Measurements from ENCODE around the gene CLEC18A.
A peak's percentile ranks its signal among the peaks of the same experiment; 100 is the strongest.
"Not testable (repeated sequence)": the region's sequence is repeated elsewhere in the genome, so short reads cannot be mapped to it uniquely, and the experiment has no call there.

Gene CLEC18A

DNA sequence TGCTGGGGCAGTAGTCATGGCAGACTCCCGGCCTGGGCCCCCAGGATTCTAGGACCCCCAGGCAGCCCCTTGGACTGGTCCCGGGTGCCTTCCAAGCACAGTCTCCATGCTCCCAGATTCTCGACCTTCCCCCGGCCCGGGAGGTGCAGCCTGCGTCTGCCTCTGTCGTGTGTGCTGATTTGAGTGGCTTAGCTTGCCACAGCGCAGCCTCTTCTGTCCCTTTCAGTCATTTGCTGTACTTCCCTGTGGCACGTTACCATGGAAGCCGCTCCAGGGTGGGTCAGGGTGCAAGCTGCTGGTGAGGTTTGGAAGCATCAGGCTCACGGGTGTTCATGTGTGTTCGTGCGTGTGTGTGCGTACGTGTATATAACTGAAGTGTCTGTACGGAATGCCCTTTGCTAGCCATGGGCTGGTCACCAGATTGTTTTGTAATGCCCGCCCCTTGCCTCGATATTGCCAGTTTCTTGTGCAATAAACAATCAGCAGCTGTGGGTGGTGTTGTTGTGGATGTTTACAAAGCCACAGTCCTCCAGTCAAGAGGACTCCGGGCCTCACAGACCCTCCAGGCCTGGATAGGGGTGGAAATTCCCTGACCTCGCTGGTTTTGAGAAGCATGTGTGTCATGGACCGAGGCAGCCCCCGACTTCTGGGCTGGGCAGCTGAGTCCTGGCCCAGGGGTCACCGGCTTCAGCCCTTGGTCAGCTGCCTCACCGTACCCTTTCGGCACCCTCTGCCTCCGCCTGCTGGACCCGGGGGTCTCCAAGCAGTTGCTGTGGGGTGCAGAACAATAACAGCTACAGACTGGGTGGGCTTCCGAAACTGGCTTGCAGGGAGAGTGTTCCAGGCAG is 9.7 kb upstream of the CLEC18A start:
- ChIA-PET POLR2A (no interaction called here), CTCF (interaction anchor here (5.4 kb wide), 1 partner anchor 11 kb away, joined by 31 read pairs; no protein-coding TSS in a partner anchor)
- TF ChIP-seq, protein P1, sequence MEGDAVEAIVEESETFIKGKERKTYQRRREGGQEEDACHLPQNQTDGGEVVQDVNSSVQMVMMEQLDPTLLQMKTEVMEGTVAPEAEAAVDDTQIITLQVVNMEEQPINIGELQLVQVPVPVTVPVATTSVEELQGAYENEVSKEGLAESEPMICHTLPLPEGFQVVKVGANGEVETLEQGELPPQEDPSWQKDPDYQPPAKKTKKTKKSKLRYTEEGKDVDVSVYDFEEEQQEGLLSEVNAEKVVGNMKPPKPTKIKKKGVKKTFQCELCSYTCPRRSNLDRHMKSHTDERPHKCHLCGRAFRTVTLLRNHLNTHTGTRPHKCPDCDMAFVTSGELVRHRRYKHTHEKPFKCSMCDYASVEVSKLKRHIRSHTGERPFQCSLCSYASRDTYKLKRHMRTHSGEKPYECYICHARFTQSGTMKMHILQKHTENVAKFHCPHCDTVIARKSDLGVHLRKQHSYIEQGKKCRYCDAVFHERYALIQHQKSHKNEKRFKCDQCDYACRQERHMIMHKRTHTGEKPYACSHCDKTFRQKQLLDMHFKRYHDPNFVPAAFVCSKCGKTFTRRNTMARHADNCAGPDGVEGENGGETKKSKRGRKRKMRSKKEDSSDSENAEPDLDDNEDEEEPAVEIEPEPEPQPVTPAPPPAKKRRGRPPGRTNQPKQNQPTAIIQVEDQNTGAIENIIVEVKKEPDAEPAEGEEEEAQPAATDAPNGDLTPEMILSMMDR (IDR thresholded peaks at IDR 0.05; ENCODE audit: control extremely low read depth, extremely low read depth, low read depth, missing control alignments): no peak
- no peak for DNase-seq (ENCODE audit: extremely low spot score)

DNA sequence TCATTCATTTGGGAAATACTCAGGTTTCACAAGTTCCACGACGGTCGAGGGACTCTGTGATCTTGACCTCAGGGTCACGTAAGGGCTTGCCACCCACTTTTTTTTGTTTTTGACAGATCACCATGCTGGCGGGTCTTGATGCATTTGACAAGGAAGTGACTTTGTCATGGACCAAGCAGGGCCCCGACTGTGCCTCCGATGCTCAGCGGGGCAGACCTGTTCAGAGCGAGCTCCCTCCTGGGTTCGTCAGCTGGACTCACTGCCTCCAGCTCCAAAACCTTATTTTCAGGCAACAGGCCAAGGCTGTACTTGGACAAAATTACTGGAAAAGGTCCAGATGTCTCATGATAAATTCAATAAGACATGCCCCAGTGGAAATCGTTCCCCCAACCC is 9.0 kb upstream of the CLEC18A start:
- TF ChIP-seq, protein P1 (IDR thresholded peaks at IDR 0.05; ENCODE audit: control extremely low read depth, extremely low read depth, low read depth, missing control alignments): no peak
- POLR2A ChIA-PET: no interaction called here
- CTCF ChIA-PET: interaction anchor here (5.4 kb wide), 1 partner anchor 12 kb away, joined by 31 read pairs; no protein-coding TSS in a partner anchor
- no peak for DNase-seq (ENCODE audit: extremely low spot score)

DNA sequence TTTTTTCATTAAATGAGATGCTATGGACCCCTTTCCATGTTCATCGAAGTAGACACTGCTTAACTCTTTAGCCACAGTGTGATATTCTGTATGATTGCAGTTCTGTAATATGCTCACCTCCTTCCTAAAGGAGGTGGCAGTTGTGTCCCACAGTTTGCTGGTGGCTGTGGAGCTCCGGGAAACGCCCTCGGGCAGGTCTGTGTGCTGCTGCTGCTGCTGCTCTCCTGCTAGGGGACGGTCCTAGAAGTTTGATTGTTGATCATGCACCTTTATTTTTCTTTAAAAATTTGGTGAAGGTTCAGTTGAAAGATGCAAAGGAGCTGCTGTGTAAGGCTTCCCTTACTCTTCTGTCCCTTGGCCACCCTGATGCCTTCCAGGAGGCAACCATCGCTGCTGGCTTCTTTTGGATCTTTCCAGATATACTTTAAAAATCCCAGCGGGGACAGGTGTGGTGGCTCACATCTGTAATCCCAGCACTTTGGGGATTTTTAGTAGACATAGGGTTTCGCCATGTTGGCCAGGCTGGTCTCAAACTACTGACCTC is 8.4 kb upstream of the CLEC18A start:
- TF ChIP-seq, protein P1 (IDR thresholded peaks at IDR 0.05; ENCODE audit: control extremely low read depth, extremely low read depth, low read depth, missing control alignments): no peak
- CTCF ChIA-PET: interaction anchor here (5.4 kb wide), 1 partner anchor 13 kb away, joined by 31 read pairs; no protein-coding TSS in a partner anchor
- no peak for DNase-seq (ENCODE audit: extremely low spot score)
- POLR2A ChIA-PET: no interaction called here

DNA sequence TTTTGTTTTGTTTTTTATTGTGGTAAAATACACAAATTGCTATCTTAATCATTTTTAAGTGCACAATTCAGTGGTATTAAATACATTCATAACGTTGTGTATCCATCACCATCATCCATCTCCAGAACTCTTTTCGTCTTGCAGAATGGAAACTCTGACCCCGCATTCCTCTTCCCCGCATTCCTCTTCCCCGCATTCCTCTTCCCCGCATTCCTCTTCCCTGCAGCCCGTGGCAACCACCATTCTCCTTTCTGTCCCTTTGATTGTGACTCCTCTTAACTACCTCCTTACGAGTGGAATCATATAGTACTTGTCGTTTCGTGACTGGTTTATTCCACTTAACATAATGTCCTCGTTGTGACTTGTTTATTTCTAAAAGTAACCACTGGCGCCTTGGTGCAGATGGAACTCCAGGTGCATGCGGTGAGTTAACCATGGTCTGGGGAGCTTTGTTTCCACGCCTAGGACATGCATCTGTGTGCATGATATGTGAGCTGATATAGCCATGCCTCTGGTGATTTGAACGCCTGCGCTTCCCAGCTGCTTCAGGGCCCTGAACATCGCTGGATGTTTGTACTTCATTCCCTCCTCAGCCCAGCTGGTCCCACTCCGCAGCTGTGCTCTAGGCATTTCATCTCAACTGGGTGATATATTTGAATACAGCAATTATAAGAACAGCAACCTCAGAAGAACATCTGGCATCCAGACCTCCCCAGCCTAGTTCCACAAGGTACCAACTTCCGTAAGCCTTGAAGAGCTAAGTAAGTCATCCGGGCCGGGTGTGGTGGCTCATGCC is 7.7 kb upstream of the CLEC18A start:
- POLR2A ChIA-PET; DNase-seq (ENCODE audit: extremely low spot score): not testable (repeated sequence)
- CTCF ChIA-PET: interaction anchor here (5.4 kb wide), 1 partner anchor 13 kb away, joined by 31 read pairs; no protein-coding TSS in a partner anchor

DNA sequence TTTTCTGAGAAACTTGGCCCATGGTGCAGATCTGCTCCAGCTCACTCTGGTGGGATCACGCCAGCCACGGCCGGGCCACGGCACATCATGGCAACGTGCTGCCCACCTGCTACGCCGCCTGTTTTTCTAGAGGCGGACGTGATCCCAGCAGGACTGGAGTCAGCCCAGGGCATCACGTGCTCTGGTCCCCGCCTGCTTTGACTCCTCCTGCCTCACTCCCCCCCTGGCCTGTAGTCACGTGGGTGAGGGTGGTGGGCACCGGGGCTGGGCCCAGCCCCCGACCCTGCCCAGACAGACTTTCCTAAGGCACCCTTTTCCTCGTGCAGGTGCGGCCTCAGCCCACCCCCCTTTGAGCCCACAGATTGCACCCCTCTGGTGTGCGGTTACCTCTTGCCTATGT is 723 bp upstream of the CLEC18A start:
- DNase-seq (ENCODE audit: extremely low spot score); CTCF ChIA-PET; POLR2A ChIA-PET: not testable (repeated sequence)

DNA sequence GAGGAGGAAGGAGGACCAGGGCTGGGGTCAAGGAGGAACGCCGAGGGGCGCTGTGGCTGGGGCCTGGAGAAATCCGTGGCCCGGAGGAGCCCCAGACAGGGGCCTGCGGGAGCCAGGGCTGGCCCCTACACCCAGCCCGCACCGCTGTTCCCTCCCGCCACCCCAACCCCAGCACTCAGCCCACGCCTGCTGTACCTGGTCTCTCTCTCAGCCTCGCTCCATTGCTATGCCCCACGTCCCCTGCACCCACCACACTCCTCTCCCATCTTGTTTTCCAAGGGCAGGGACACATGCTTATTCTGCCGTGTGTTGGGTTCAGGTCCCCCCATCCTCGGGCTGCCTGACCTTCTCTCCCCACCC is 518 bp downstream of the CLEC18A start:
- POLR2A ChIA-PET; DNase-seq (ENCODE audit: extremely low spot score); CTCF ChIA-PET: not testable (repeated sequence)

DNA sequence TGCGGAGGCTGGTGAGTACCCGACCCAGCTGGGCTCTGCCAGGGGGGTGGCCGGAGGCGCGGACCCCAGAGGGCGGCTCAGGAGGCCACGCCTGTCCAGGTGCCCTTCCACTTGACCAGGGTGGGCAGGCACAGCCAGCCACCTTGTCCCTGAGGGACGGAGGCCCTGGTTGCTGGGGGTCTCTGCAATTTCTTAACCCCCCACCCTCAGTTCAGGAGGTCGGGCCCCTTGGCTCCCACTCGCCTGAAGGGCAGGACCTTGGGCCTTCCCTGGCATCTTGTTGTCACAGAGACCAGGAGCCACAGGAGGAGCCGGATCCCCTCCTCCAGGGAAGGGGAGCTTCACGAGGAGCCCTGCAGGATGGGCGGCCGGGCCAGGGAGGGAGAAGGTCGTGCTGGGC is 982 bp downstream of the CLEC18A start:
- CTCF ChIA-PET; DNase-seq (ENCODE audit: extremely low spot score); POLR2A ChIA-PET: not testable (repeated sequence)

DNA sequence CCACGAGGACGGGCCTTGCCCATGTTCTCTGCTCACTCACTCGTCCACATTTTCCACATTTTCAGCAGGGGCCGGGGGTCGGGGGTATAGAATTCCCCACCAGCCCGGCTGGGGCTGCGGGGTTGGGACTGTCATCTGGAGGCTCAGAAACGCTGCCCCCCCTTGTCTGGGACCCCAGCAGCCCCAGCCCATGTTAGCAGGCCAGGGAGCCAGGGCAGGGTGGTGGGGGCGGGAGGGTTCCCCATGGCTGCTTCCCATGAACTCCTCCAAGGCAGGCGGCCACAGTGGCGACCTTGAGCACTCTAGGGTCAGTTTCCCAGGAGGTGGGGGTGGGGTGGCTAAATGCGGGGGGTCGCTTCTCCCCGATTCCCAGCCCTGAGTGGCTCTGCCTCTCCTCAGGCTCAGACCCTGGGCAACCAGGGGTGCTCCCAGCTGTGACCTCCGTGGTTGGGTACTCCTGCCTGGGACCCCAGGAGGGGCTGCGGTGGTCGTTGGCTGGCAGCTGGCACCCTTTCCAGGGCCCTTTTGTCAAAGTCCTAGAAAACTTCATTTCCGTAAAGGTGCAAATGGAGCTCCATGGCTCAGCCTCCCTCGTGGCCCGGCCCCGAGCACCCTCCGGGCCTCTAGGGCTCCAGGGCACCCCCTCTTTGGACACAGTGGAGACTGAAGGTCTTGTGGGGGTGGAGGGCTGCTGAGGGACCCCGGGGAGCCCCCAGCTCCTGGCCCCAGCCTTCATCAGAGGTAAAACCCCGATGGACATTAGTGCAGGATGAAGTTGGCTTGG is 1.6 kb downstream of the CLEC18A start:
- CTCF ChIA-PET; DNase-seq (ENCODE audit: extremely low spot score); POLR2A ChIA-PET: not testable (repeated sequence)

DNA sequence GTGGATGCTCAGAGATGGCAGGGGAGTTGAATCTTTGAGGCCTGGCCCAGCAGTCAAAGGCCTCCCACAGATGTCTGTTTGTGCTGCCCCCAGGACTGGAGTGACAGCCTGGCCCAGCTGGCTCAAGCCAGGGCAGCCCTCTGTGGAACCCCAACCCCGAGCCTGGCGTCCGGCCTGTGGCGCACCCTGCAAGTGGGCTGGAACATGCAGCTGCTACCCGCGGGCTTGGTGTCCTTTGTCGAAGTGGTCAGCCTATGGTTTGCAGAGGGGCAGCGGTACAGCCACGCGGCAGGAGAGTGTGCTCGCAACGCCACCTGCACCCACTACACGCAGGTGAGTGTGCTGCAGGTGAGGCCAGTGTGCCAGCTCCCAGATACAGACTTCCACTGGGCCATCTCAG is 3.1 kb downstream of the CLEC18A start:
- POLR2A ChIA-PET; CTCF ChIA-PET; DNase-seq (ENCODE audit: extremely low spot score): not testable (repeated sequence)

DNA sequence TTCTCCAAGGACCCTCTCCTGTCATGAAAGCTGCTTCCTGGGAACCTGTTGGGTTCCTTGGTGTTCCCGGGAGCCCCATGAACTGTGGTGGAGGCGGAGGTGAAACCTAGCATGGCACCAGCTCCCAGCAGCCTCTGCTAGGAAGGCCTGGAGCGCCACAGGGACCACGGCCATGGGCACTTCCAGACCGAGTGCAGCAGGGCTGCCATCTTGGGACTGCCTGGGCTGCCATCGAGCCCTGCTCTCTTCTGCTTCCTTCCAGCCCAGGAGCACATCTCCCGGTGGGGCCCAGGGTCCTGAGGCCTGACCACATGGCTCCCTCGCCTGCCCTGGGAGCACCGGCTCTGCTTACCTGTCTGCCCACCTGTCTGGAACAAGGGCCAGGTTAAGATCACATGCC is 12.2 kb downstream of the CLEC18A start:
- CTCF ChIA-PET; DNase-seq (ENCODE audit: extremely low spot score): not testable (repeated sequence)

DNA sequence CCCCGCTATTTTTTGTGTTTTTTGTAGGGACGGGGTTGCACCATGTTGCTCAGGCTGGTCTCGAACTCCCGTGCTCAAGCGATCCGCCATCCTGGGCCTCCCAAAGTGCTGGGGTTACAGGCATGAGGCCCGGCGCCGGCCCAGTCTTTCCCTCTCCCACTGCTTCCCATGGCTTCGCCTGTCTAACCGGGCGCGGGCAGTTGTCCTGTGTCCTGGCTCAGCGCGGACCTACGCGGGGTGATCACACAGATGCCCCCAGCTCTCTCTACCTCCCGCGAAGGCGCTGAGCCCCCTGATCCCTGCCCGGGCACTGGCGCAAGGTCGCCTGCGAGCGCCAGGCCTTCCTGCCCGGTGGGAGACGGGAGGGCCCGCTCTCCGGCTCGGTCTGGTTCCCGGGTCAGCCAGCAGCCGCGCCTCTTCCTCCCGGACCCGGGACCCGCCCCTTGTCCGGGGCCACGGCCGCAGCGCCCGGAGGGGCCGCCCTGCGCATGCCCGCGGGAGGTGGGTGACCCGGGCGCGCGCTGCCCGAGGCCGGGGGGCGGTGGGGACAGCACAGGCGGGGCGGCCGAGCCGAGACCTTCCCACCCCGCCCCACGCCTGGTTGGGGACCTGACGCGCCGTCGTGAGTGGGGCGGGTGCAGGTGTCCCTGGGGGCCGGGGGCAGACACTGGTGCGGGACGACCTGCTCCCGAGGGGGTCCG is 14.0 kb downstream of the CLEC18A start:
- peak; percentile 52 for DNase-seq (ENCODE audit: extremely low spot score)
- POLR2A ChIA-PET, CTCF ChIA-PET: not testable (repeated sequence)

More for the DNA sequence above, 12.2 kb downstream of the CLEC18A start:
- POLR2A ChIA-PET: not testable (repeated sequence)

DNA sequence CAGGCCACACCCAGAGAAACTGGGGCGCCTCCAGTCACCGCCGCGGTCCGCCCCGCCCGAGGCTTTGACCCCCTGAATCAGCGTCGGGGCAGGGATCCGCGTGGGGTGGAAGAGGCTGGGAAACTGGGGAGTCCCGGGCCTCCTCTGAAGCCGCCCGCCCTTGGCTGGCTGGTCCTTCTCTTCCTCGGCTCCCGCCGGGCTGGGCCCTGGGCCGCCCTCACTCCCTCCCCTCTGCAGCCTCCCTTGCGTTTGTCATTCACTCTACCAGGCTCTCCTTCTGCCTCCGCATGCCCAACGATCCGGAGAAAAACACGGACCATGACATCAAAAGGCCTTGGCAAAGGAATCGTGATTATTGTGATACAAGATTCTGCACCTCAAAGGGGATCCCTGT is 14.5 kb downstream of the CLEC18A start:
- POLR2A ChIA-PET; DNase-seq (ENCODE audit: extremely low spot score); CTCF ChIA-PET: not testable (repeated sequence)

DNA sequence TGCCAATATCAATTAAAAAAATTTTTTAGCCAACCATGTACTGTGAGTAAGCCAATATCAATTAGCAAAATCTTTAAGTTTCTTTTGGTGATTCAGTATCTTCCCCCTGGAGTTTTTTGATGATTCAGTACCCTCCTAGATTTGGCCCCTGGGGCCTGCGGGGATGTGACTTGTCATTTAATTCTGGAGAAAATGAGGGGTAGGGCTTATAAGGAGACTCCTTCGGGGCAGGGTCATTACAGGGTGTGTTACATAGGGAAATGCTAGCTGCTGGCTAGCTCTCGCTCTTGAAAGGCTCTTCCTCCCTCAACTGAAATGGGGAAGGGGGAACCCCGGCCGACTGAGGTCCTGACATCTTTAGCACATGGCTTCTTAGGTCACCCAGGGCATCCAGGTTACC is 16.6 kb downstream of the CLEC18A start:
- DNase-seq (ENCODE audit: extremely low spot score); CTCF ChIA-PET; POLR2A ChIA-PET: not testable (repeated sequence)

Data from GM10248 (cell line).